ENCODE data around the gene BNC2. TPM values are rescaled to one million over a fixed set of nuclear protein-coding genes. Genes with fewer than 3 reads are reported as not detected.

BNC2 gene
- total RNA-seq, 1 donor from 2014 or later, result 2.4 TPM

GRCh38 chr9:16823906-16824305 is 46.6 kb downstream of the BNC2 start:
- no peak overlapping the region for H3K9ac ChIP-seq
- H3K27ac Mint-ChIP-seq, result no peak overlapping the region

GRCh38 chr9:16821344-16821743 is 49.1 kb downstream of the BNC2 start:
- no peaks in the 10 kb centered on the region for H3K9me3 ChIP-seq (ENCODE audit: low read depth)
- no peak for DNase-seq (ENCODE audit: low spot score)
- H3K27me3 Mint-ChIP-seq (ENCODE audit: insufficient read depth, low read depth), result peaks cover 3% of the 10 kb centered on the region
- H3K27ac Mint-ChIP-seq, result no peak overlapping the region
- H3K4me3 ChIP-seq, result no peak overlapping the region
- peaks cover 30% of the 10 kb centered on the region for H3K4me1 ChIP-seq
- no peak overlapping the region for H3K27ac ChIP-seq
- no peaks in the 10 kb centered on the region for H4K20me1 ChIP-seq (ENCODE audit: low read depth)
- no peaks in the 10 kb centered on the region for H3K79me2 ChIP-seq (ENCODE audit: low read depth)
- no peaks in the 10 kb centered on the region for H3K27me3 ChIP-seq
- H3F3A ChIP-seq (ENCODE audit: low read depth), result no peaks in the 10 kb centered on the region
- TF ChIP-seq CTCF (IDR thresholded peaks at IDR 0.05), result no peak
- no peak for TF ChIP-seq EZH2phosphoT487 (IDR thresholded peaks at IDR 0.05)
- TF ChIP-seq EZH2 (IDR thresholded peaks at IDR 0.05), result no peak
- no peak overlapping the region for H3K4me3 Mint-ChIP-seq
- no peaks in the 10 kb centered on the region for H3K9me3 Mint-ChIP-seq
- no peak overlapping the region for H3K4me2 ChIP-seq
- no peaks in the 10 kb centered on the region for H3K36me3 ChIP-seq
- peaks cover 25% of the 10 kb centered on the region for H3K4me1 Mint-ChIP-seq
- H3K36me3 Mint-ChIP-seq, result peaks cover 2% of the 10 kb centered on the region
- no peak overlapping the region for H2AFZ ChIP-seq (replicated peaks)
- no peak overlapping the region for H3K9ac ChIP-seq

More at GRCh38 chr9:16823906-16824305, 46.6 kb downstream of the BNC2 start:
- Histone ChIP-seq H4K20me1 (ENCODE audit: low read depth) (no peaks in the 10 kb centered on the region), H3K27me3 (no peaks in the 10 kb centered on the region), H3K4me2 (no peak overlapping the region), H3K9me3 (ENCODE audit: low read depth) (no peaks in the 10 kb centered on the region), H3K27ac (no peak overlapping the region), H3K36me3 (no peaks in the 10 kb centered on the region), H3K79me2 (ENCODE audit: low read depth) (no peaks in the 10 kb centered on the region), H2AFZ (replicated peaks) (no peak overlapping the region), H3K4me1 (peaks cover 41% of the 10 kb centered on the region), H3K4me3 (no peak overlapping the region), H3F3A (ENCODE audit: low read depth) (peaks cover 3% of the 10 kb centered on the region)
- TF ChIP-seq CTCF (IDR thresholded peaks at IDR 0.05), result no peak
- no peak for TF ChIP-seq EZH2phosphoT487 (IDR thresholded peaks at IDR 0.05)
- no peak for TF ChIP-seq EZH2 (IDR thresholded peaks at IDR 0.05)
- H3K4me1 Mint-ChIP-seq, result peaks cover 44% of the 10 kb centered on the region
- H3K36me3 Mint-ChIP-seq, result peaks cover under 1% of the 10 kb centered on the region
- DNase-seq (ENCODE audit: low spot score), result no peak
- H3K9me3 Mint-ChIP-seq, result no peaks in the 10 kb centered on the region
- no peak overlapping the region for H3K4me3 Mint-ChIP-seq
- peaks cover 6% of the 10 kb centered on the region for H3K27me3 Mint-ChIP-seq (ENCODE audit: insufficient read depth, low read depth)

- no peak overlapping the region for H3K27ac Mint-ChIP-seq
These were observed 53.0 kb downstream of the BNC2 start for GRCh38 chr9:16817514-16817913.

More at GRCh38 chr9:16817514-16817913, 53.0 kb downstream of the BNC2 start:
- Mint-ChIP-seq H3K4me3 (no peak overlapping the region), H3K4me1 (peaks cover 20% of the 10 kb centered on the region), H3K36me3 (peaks cover 2% of the 10 kb centered on the region), H3K27me3 (ENCODE audit: insufficient read depth, low read depth) (no peaks in the 10 kb centered on the region), H3K9me3 (no peaks in the 10 kb centered on the region)
- H3K4me2 ChIP-seq, result no peak overlapping the region
- H3K9ac ChIP-seq, result no peak overlapping the region
- no peak for TF ChIP-seq EZH2phosphoT487 (IDR thresholded peaks at IDR 0.05)
- TF ChIP-seq EZH2 (IDR thresholded peaks at IDR 0.05), result no peak
- no peak for TF ChIP-seq CTCF (IDR thresholded peaks at IDR 0.05)
- H2AFZ ChIP-seq (replicated peaks), result peak overlapping the region; percentile 58
- no peak overlapping the region for H3K4me3 ChIP-seq
- no peaks in the 10 kb centered on the region for H3K36me3 ChIP-seq
- DNase-seq (ENCODE audit: low spot score), result no peak
- peaks cover 22% of the 10 kb centered on the region for H3K4me1 ChIP-seq
- H4K20me1 ChIP-seq (ENCODE audit: low read depth), result no peaks in the 10 kb centered on the region
- H3F3A ChIP-seq (ENCODE audit: low read depth), result peaks cover 4% of the 10 kb centered on the region
- H3K27ac ChIP-seq, result peak overlapping the region; percentile 0
- no peaks in the 10 kb centered on the region for H3K79me2 ChIP-seq (ENCODE audit: low read depth)
- no peaks in the 10 kb centered on the region for H3K27me3 ChIP-seq
- no peaks in the 10 kb centered on the region for H3K9me3 ChIP-seq (ENCODE audit: low read depth)
